Occipital lobe (tissue), 2 donors: ENCODE results near the gene UBASH3B. TPM values are rescaled to one million over a fixed set of nuclear protein-coding genes. Genes with fewer than 3 reads are reported as not detected.

Source experiments
- DNase-seq: peaks from one replicate; lab custom pipeline; 2025; lab: John Stamatoyannopoulos, UW
- total RNA-seq: library from RNA; depleted of rRNA; stranded (reverse); fragments of >200 nt; gene quantifications from one replicate; pipeline ENCODE4 v1.2.3, GENCODE V29; 2014

The UBASH3B gene
- total RNA-seq, 1 donor from 2014 or later, result 23.4 TPM

GRCh38 chr11:122676638-122677037 lies 21.1 kb downstream of the UBASH3B start:
- DNase-seq, result no peak

- no peak for DNase-seq
These were observed 21.7 kb downstream of the UBASH3B start for GRCh38 chr11:122677256-122677655.

GRCh38 chr11:122678406-122678805 lies 22.9 kb downstream of the UBASH3B start:
- DNase-seq, result no peak

GRCh38 chr11:122679466-122679865 lies 23.9 kb downstream of the UBASH3B start:
- no peak for DNase-seq

DNA sequence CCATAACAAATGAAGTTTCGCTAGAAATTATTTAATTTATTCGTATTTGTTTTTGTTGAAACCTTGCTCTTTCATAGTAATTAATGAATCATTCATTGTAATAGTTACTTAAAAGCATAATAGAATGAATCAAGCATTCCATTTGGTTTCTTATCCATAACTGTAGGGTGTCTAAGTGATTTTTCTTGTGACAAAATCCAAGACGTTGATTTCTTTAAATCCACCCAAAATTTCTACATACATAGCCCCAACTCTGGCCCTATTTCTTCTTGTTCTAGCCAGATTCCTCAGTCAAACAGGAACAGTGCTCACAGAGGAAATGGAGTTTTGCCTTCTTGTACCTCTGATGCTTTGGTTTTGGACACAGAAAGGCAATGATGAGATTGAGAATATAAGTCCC lies 25.5 kb downstream of the UBASH3B start:
- DNase-seq, result no peak

DNA sequence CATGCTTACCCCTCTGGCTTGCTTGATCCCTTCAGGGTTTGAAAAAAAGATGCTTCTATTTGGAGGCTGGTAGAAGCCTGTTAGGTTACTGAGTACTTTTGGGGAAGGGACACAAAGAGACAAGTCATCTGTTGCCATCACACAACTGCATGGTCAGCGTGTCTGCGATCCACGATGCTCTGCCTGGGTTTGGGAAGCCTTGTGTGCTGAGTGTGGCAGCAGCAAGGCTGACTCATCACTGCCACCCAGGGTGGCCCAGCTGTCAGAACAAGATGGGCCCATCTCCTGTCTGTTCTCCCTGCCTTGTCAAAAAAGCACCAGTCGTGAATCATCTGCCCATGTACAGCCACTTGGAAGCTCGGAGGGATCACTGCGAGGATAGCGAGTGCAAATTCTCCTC lies 26.2 kb downstream of the UBASH3B start:
- no peak for DNase-seq

- no peak for DNase-seq
These were observed 26.9 kb downstream of the UBASH3B start for GRCh38 chr11:122682464-122682863.

- DNase-seq, result no peak
These were observed 29.5 kb downstream of the UBASH3B start for GRCh38 chr11:122685041-122685440.

DNA sequence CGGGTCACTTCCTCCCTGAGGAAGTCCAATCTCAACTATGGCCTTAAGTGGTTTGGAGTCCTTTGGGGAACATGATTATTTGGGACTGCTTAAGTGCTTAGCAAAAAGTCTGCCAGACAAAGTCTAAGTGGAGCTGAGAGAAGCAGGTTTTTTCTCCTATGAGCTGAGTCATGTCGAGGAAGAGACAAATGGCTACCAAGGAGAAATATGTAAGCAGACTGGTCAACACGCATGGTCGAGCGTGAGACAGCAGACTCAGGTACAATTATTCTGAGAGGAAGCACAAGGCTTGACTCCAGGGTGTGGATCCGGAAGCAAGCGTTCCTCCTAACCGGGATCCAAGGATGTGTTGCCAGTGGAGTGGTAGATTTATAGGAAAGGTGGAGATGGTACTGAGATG lies 30.6 kb downstream of the UBASH3B start:
- no peak for DNase-seq

DNA sequence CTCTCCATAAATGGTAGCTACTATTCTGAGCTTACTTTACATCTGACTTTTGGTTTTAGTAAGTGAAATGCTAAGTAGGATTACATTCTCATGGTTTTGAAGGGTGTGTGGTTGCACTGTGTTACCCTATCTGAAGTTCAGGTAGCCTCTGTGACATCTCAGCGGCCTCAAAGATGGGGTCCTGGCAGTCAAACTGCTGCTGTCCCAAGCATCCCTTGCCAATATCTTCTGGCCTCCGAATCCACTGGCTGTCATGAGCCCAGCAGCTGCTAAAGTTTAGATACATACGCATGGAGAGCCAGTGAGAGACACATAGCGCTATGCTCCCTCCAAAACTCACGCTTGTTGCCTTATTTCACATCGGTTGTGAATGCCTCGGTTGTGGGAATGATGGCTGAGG lies 34.9 kb downstream of the UBASH3B start:
- no peak for DNase-seq

GRCh38 chr11:122690801-122691548 lies 35.5 kb downstream of the UBASH3B start:
- no peak for DNase-seq

DNA sequence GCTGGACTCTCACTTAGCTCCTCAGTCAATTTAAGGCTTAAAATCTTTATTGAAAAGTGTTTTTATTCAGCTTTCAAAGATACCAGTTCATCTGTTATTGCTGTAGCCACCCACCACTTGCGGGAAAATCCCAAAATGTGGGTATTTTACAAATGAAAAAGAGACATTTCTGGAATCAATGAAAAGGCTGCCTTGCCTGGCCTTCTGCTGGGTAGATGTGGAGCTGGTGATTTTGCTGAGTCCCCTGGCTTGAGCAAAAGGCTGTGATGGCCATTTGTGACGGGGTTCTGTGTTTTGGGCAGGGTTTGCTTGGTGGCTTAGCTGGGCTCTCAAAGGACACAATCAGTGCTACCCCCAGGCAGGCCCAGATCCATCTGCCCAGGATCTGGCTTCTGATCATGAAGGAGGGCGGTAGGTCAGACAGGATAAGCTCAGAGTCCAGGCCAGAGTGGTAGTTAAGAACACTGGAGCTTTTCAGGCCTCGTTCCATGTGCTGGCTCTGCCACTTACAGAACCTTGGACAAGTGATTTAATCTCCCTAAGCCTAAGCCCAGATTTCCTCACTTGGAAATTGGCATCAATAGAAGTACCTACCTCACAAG lies 36.1 kb downstream of the UBASH3B start:
- no peak for DNase-seq

DNA sequence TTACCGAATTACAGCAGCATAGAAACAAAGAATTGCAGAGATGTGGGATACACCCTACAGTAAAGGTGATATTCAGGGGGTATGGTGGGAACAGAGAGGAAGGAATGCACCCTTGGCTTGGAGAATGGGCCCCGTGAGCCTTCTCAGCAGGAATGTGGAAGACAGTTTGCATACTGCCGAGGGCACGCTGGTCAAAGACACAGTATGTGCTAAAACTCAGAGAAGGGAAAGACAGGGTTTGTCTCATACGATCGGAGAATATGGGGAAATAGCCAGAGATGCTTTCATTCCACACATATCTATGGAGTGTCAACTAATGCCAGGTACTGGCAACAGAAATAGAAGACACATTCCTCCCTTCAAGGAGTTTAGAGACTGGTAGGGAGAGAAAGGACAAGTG lies 36.9 kb downstream of the UBASH3B start:
- no peak for DNase-seq

- DNase-seq, result no peak
These were observed 39.6 kb downstream of the UBASH3B start for GRCh38 chr11:122695076-122695615.

DNA sequence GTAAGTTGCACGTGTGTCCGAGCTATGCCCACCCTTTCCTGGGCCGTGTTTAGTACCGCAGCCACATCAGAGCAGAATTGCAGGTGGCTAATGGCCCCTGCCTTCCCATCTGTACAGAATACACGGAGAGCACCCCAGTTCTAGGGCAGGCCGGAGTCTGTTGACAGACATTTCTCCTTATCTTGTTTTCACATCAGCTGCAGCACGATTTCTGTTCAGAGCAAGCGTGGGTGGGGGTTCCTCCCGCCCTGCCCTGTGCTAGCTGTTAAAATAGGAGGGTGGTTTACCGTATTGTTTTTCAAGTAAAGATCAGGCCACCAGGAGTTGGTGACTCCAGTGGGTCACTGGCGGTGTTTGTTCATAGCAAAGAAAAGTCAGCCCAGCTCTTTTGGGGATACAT lies 41.1 kb downstream of the UBASH3B start:
- DNase-seq, result no peak

GRCh38 chr11:122697636-122698167 lies 42.2 kb downstream of the UBASH3B start:
- DNase-seq, result no peak

GRCh38 chr11:122698392-122698791 lies 42.9 kb downstream of the UBASH3B start:
- no peak for DNase-seq

DNA sequence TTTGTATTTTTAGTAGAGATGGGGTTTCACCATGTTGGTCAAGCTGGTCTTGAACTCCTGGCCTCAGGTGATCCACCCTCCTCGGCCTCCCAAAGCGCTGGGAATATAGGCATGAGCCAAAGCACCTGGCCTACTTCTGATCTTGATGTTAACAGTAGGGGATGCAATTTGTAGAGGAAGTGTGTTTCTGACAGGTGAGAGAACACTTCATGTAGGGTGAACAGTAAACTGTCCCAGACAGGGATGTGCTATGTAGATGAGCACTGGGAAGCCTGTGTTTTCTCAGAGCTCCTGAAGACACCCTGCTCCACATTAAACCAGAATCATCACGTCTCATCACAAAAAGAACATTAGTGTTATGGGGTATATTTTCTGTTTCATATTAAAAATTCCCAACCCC lies 45.1 kb downstream of the UBASH3B start:
- DNase-seq, result no peak

- no peak for DNase-seq
These were observed 45.6 kb downstream of the UBASH3B start for GRCh38 chr11:122701143-122701542.

DNA sequence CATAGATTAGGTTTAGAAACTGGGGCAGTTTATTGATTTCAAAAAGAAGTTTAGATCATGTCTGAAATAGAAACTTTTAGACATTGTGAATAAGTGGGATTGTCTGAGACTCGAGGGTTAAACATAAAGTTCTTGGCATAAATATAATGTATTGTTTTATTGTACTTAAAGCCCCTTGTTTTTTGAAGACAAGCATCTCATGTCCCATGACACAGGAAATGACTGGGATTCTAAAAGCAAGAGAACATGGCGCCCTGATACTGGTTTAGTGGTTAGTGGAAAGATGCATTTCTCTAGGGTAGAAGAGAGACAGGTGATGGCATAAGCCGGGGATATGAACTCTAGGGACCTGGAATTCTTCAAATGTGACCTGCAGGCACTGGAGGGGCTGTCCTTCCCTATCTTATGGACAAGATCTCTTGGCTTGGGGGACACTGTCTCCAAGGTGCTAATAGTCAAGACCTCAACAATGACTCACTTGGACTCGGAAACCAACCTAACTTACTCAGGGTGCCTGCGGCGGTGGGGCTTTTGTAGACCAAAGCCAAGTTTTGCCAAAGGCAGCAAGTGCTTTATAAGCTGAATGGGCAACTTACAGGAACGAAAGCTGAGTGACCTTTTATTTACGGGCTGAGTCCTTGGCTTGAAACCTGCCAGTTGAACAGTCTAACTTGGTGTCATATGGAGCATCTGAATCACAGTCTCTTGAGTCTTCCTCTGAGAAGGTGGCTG lies 48.2 kb downstream of the UBASH3B start:
- DNase-seq, result no peak

GRCh38 chr11:122705396-122705795 lies 49.9 kb downstream of the UBASH3B start:
- DNase-seq, result no peak
